Esophagus muscularis mucosa (tissue), 3 donors: ENCODE measurements around the gene ARHGDIB.

Experiments
- POLR2A ChIP-seq: fragments of 450-650 bp; IDR thresholded peaks from one replicate; pipeline ENCODE4 v1.6.1; 2017; ENCODE audit warnings: antibody characterized with exemption, moderate library complexity, mild to moderate bottlenecking, low read depth
- TF ChIP-seq, protein P1 (sequence below), 3 experiments: fragments of 200-600 bp in 2 of 3; fragments of 450-650 bp in 1 of 3; sonication (generic) in 2 of 3; IDR thresholded peaks; one replicate each; pipeline ENCODE4 v1.5.1; 2017 to 2019; ENCODE audit warnings: antibody characterized with exemption in 3 of 3, mild to moderate bottlenecking in 2 of 3, moderate library complexity in 1 of 3

GRCh38 chr12:14931791-14932560, 29.4 kb downstream of the ARHGDIB start:
- no peak for TF ChIP-seq POLR2A
- TF ChIP-seq, protein P1, sequence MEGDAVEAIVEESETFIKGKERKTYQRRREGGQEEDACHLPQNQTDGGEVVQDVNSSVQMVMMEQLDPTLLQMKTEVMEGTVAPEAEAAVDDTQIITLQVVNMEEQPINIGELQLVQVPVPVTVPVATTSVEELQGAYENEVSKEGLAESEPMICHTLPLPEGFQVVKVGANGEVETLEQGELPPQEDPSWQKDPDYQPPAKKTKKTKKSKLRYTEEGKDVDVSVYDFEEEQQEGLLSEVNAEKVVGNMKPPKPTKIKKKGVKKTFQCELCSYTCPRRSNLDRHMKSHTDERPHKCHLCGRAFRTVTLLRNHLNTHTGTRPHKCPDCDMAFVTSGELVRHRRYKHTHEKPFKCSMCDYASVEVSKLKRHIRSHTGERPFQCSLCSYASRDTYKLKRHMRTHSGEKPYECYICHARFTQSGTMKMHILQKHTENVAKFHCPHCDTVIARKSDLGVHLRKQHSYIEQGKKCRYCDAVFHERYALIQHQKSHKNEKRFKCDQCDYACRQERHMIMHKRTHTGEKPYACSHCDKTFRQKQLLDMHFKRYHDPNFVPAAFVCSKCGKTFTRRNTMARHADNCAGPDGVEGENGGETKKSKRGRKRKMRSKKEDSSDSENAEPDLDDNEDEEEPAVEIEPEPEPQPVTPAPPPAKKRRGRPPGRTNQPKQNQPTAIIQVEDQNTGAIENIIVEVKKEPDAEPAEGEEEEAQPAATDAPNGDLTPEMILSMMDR (IDR thresholded peaks at IDR 0.05): no peak
